Endothelial cell (in vitro differentiated cells): ENCODE data around the gene NOXA1. TPM values are rescaled to one million over a fixed set of nuclear protein-coding genes. Genes with fewer than 3 reads are reported as not detected.
A peak's percentile ranks its signal among the peaks of the same experiment; 100 is the strongest.
"Not testable (repeated sequence)": the region's sequence is repeated elsewhere in the genome, so short reads cannot be mapped to it uniquely, and the experiment has no call there.

Experiments used
- DNase-seq: peaks from one replicate; pipeline ENCODE4 v3.0.0; 2021; ENCODE audit warnings: low spot score
- H3K27ac Mint-ChIP-seq: one replicate; pipeline ENCODE4 v1.8.0; 2021; ENCODE audit warnings: mixed read lengths, inconsistent platforms; ENCODE audit not compliant: unreplicated experiment
- H3K27me3 Mint-ChIP-seq: one replicate; pipeline ENCODE4 v1.8.0; 2021; ENCODE audit warnings: mild to moderate bottlenecking, moderate library complexity, mixed read lengths, inconsistent platforms; ENCODE audit not compliant: unreplicated experiment
- H3K36me3 Mint-ChIP-seq: one replicate; pipeline ENCODE4 v1.8.0; 2021; ENCODE audit warnings: mild to moderate bottlenecking, low read depth, mixed read lengths, inconsistent platforms; ENCODE audit not compliant: unreplicated experiment
- H3K4me1 Mint-ChIP-seq: one replicate; pipeline ENCODE4 v1.8.0; 2021; ENCODE audit warnings: mild to moderate bottlenecking, mixed read lengths, inconsistent platforms; ENCODE audit not compliant: unreplicated experiment
- H3K4me3 Mint-ChIP-seq: one replicate; pipeline ENCODE4 v1.8.0; 2021; ENCODE audit warnings: mild to moderate bottlenecking, mixed read lengths, inconsistent platforms; ENCODE audit not compliant: unreplicated experiment
- H3K9me3 Mint-ChIP-seq: one replicate; pipeline ENCODE4 v1.8.0; 2021; ENCODE audit warnings: mixed read lengths, inconsistent platforms; ENCODE audit not compliant: unreplicated experiment
- total RNA-seq: library from RNA; stranded (reverse); fragmentation: NEBNext Ultra II Directional; extraction: Animal tissue kit (Norgen Biotek cat#: 25700); gene quantifications from one replicate; pipeline ENCODE4 v1.2.1, GENCODE V29; 2021; ENCODE audit not compliant: unreplicated experiment
- TF ChIP-seq, protein P1 (sequence below): fragments of 200-600 bp; sonication (generic); IDR thresholded peaks from one replicate; pipeline ENCODE4 v1.5.0; 2021; ENCODE audit warnings: antibody characterized with exemption; ENCODE audit not compliant: unreplicated experiment

NOXA1 gene
- total RNA-seq, 1 donor from 2014 or later: 0.36 TPM

DNA sequence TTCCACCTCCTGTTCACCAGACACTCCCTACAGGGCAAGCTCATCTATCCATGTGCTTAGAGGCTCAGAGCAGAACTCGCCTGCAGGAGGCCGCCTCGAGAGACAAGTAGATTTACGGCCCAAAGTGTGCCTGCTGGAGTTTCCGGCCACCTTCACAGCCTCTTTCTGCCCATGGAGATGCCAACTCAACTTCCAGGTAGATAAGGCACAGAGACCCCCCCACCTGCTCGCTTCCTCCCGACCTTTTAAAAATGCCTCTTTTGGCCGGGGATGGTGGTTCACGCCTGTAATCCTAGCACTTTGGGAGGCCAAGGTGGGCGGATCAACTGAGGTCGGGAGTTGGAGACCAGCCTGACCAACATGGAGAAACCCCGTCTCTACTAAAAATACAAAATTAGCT is 46.8 kb upstream of the NOXA1 start:
- DNase-seq: no peak
- H3K9me3 Mint-ChIP-seq: no peaks in the 10 kb centered on the region
- TF ChIP-seq, protein P1, sequence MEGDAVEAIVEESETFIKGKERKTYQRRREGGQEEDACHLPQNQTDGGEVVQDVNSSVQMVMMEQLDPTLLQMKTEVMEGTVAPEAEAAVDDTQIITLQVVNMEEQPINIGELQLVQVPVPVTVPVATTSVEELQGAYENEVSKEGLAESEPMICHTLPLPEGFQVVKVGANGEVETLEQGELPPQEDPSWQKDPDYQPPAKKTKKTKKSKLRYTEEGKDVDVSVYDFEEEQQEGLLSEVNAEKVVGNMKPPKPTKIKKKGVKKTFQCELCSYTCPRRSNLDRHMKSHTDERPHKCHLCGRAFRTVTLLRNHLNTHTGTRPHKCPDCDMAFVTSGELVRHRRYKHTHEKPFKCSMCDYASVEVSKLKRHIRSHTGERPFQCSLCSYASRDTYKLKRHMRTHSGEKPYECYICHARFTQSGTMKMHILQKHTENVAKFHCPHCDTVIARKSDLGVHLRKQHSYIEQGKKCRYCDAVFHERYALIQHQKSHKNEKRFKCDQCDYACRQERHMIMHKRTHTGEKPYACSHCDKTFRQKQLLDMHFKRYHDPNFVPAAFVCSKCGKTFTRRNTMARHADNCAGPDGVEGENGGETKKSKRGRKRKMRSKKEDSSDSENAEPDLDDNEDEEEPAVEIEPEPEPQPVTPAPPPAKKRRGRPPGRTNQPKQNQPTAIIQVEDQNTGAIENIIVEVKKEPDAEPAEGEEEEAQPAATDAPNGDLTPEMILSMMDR: no peak
- H3K4me3 Mint-ChIP-seq: no peak overlapping the region
- H3K36me3 Mint-ChIP-seq: peaks cover 3% of the 10 kb centered on the region
- H3K27ac Mint-ChIP-seq: no peak overlapping the region
- H3K27me3 Mint-ChIP-seq: peaks cover 11% of the 10 kb centered on the region
- no peaks in the 10 kb centered on the region for H3K4me1 Mint-ChIP-seq

DNA sequence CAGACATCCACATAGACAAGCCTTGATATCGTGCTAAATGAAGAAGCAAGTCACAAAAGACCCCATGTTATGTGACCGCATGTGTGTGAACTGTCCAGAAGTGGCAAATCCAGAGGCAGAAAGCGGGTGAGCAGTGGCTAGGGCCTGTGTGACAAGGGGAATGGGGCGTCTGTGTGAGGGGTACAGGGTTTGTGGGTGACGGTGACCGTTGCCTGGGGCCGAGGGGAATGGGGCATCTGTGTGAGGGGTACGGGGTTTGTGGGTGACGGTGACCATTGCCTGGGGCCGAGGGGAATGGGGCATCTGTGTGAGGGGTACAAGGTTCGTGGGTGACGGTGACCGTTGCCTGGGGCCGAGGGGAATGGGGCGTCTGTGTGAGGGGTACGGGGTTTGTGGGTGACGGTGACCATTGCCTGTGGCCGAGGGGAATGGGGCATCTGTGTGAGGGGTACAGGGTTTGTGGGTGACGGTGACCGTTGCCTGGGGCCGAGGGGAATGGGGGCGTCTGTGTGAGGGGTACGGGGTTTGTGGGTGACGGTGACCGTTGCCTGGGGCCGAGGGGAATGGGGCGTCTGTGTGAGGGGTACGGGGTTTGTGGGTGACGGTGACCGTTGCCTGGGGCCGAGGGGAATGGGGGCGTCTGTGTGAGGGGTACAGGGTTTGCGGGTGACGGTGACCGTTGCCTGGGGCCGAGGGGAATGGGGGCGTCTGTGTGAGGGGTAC is 44.3 kb upstream of the NOXA1 start:
- not testable (repeated sequence) for H3K36me3 Mint-ChIP-seq, H3K4me1 Mint-ChIP-seq, H3K9me3 Mint-ChIP-seq, DNase-seq, H3K27me3 Mint-ChIP-seq, H3K27ac Mint-ChIP-seq
- peak overlapping the region; percentile 43 for H3K4me3 Mint-ChIP-seq

DNA sequence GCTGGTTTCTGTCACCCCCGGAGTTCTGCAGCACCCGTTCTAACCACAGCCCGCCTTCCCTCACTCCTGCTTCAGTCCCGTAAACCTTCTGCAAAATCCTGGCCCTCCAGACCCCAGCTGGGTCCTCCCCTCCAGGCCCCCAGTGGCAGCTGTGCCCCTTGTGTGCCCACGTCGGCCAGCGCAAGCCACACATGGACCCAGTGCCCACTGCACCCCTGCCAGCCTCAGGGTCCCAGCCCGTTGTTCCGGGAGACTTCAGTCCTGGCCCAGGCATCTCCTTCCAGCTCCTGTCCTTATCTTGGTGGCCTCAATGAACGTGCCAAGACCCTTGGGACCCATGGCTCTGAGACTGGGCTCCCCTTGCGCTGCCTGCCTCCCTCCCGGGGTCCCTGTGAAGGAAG is 43.4 kb upstream of the NOXA1 start:
- Mint-ChIP-seq H3K4me3 (no peak overlapping the region), H3K4me1 (no peaks in the 10 kb centered on the region), H3K27ac (no peak overlapping the region), H3K27me3 (peaks cover 12% of the 10 kb centered on the region), H3K9me3 (no peaks in the 10 kb centered on the region), H3K36me3 (peaks cover 6% of the 10 kb centered on the region)
- TF ChIP-seq, protein P1: no peak
- DNase-seq: no peak

DNA sequence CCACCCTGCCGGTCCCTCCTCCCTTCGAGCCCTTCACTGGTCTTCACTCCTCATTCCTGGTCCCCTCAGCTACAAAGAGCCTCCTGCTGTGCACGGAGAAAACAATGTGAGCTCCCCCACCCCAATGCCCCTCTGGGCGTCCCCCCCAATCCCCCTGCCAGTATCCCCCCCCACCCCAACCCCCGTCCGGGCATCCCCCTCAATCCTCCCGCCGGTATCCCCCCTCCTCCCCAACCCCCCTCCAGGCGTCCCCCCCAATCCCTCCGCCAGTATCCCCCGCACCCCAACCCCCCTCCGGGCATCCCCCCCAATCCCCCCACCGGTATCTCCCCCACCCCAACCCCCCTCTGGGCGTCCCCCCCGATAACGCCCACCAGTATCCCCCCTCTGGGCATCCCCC is 43.0 kb upstream of the NOXA1 start:
- no peak overlapping the region for H3K4me3 Mint-ChIP-seq
- H3K9me3 Mint-ChIP-seq: no peaks in the 10 kb centered on the region
- DNase-seq: no peak
- TF ChIP-seq, protein P1: no peak
- H3K36me3 Mint-ChIP-seq: peaks cover 6% of the 10 kb centered on the region
- H3K27ac Mint-ChIP-seq: no peak overlapping the region
- H3K4me1 Mint-ChIP-seq: no peaks in the 10 kb centered on the region
- peaks cover 12% of the 10 kb centered on the region for H3K27me3 Mint-ChIP-seq

DNA sequence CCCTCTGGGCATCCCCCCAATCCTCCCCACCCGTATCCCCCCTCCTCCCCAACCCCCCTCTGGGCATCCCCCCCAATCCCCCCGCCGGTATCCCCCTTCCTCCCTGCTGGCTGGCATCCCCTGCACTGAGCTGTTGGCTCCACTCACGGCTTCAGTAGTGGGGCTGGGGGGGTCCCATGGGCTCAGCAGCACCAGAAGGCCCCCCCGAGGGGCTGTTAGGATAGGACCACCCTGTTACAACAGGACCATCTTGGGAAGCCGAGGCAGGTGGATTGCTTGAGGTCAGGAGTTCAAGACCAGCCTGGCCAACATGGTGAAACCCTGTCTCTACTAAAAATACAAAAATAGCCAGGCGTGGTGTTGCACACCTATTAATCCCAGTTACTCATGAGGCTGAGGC is 42.6 kb upstream of the NOXA1 start:
- Mint-ChIP-seq H3K27ac (no peak overlapping the region), H3K36me3 (peaks cover 5% of the 10 kb centered on the region), H3K4me3 (no peak overlapping the region), H3K27me3 (peaks cover 12% of the 10 kb centered on the region), H3K4me1 (no peaks in the 10 kb centered on the region), H3K9me3 (no peaks in the 10 kb centered on the region)
- no peak for DNase-seq
- TF ChIP-seq, protein P1: no peak
